K562 (cell line): Measurements from ENCODE around the gene AGA. TPM values are rescaled to one million over a fixed set of nuclear protein-coding genes. Genes with fewer than 3 reads are reported as not detected.
A peak's percentile ranks its signal among the peaks of the same experiment; 100 is the strongest.

ENCODE experiments used
- ATAC-seq: fragments of 200-7000 bp; cut with Tn5 transposase; 3 replicates; pipeline ENCODE4 v1.9.1; 2020; ENCODE audit warnings: moderate library complexity
- BruUV-seq: library from RNA; stranded (reverse); fragments of 400-500 nt; replicated peaks from 2 replicates; lab custom pipeline; 2021; lab: Mats Ljungman, UMichigan
- CTCF ChIA-PET: fragments of 300-600 bp; formaldehyde crosslinking; extraction: SDS; loops from one replicate; lab custom pipeline; 2021; ENCODE audit warnings: low intra/inter-chr PET ratio; lab: Yijun Ruan, JAX
- POLR2A ChIA-PET: fragments of 300-600, 350-650 bp; sonication (Branson Sonifier 250); formaldehyde crosslinking; extraction: SDS; loops from one replicate; lab custom pipeline; 2021; ENCODE audit warnings: antibody characterized with exemption, inconsistent platforms; lab: Yijun Ruan, JAX
- DNase-seq, 4 experiments: peaks; one replicate each; pipeline versions ENCODE4 v3.0.0 to v3.0.0-alpha.2; 2011 to 2018; ENCODE audit warnings: low spot score in 3 of 4, mixed read lengths in 3 of 4; ENCODE audit errors: extremely low read depth in 1 of 4
- FAIRE-seq: peaks from 2 replicates; lab custom pipeline; 2011; peaks lifted over from hg19 to GRCh38; lab: Jason Lieb, UNC
- H2AFZ ChIP-seq: 2 replicates; pipeline ENCODE4 v1.6.0; 2011; ENCODE audit warnings: low read depth, low read length, control low read depth, inconsistent platforms
- H3K27ac ChIP-seq: fragments of 200-600 bp; 3 replicates; pipeline ENCODE4 v1.8.0; 2011; ENCODE audit warnings: low read depth, mild to moderate bottlenecking, control low read depth, inconsistent platforms, low read length, moderate library complexity, mixed read lengths; ENCODE audit errors: extremely low read depth
- H3K27me3 ChIP-seq, 2 experiments: fragments of 300-600 bp in 1 of 2; 2 replicates in 1 of 2; 3 replicates in 1 of 2; pipeline versions ENCODE4 v1.6.0 to v1.8.0; 2011; ENCODE audit warnings: inconsistent platforms in 2 of 2, low read length in 2 of 2, mild to moderate bottlenecking in 1 of 2, mixed read lengths in 1 of 2, moderate library complexity in 1 of 2; ENCODE audit not compliant: control insufficient read depth in 2 of 2, insufficient read depth in 2 of 2
- H3K36me3 ChIP-seq: fragments of 300-600 bp; 3 replicates; pipeline ENCODE4 v1.8.0; 2011; ENCODE audit warnings: mild to moderate bottlenecking, low read length, inconsistent platforms; ENCODE audit not compliant: control insufficient read depth, insufficient read depth
- H3K4me1 ChIP-seq, 2 experiments: fragments of 200-600 bp in 1 of 2; replicated peaks in 1 of 2; 2 replicates in 1 of 2; 3 replicates in 1 of 2; pipeline versions ENCODE4 v1.5.1 to v1.8.0; 2011; ENCODE audit warnings: inconsistent platforms in 2 of 2, low read length in 2 of 2, mild to moderate bottlenecking in 1 of 2, mixed read lengths in 1 of 2, moderate library complexity in 1 of 2; ENCODE audit not compliant: control insufficient read depth in 2 of 2, insufficient read depth in 2 of 2
- H3K4me2 ChIP-seq: 2 replicates; pipeline ENCODE4 v1.6.1; 2011; ENCODE audit warnings: low read length, control low read depth, inconsistent platforms, mixed read lengths; ENCODE audit not compliant: insufficient read depth
- H3K4me3 ChIP-seq: fragments of 200-600 bp; sonication (generic), shearing (Covaris generic); 2 replicates; pipeline ENCODE4 v1.5.1; 2016; ENCODE audit warnings: control low read depth, inconsistent platforms
- H3K79me2 ChIP-seq: fragments of 200-600 bp; 3 replicates; pipeline ENCODE4 v1.8.0; 2011; ENCODE audit warnings: low read length, inconsistent platforms; ENCODE audit not compliant: control insufficient read depth, insufficient read depth
- H3K9ac ChIP-seq, 2 experiments: 2 replicates each; pipeline versions ENCODE4 v1.6.0 to v1.6.1; 2011; ENCODE audit warnings: low read depth in 2 of 2, low read length in 2 of 2, control low read depth in 1 of 2, inconsistent platforms in 1 of 2, mild to moderate bottlenecking in 1 of 2, mixed read lengths in 1 of 2; ENCODE audit not compliant: insufficient read depth in 1 of 2
- H3K9me1 ChIP-seq: one replicate; pipeline ENCODE4 v1.6.0; 2011; ENCODE audit warnings: inconsistent platforms, mild to moderate bottlenecking, low read length, moderate library complexity; ENCODE audit not compliant: control insufficient read depth, insufficient read depth
- H3K9me3 ChIP-seq: replicated peaks from 2 replicates; pipeline ENCODE4 v1.5.1; 2011; ENCODE audit warnings: low read depth, low read length, inconsistent platforms; ENCODE audit not compliant: control insufficient read depth, insufficient read depth
- H4K20me1 ChIP-seq: replicated peaks from 2 replicates; pipeline ENCODE4 v1.6.1; 2011; ENCODE audit warnings: low read length, inconsistent platforms, mixed read lengths; ENCODE audit not compliant: control insufficient read depth, insufficient read depth
- FOXA1 ChIP-seq: fragments of 450-650 bp; IDR thresholded peaks from 2 replicates; pipeline ENCODE4 v1.6.1; 2016; ENCODE audit warnings: mild to moderate bottlenecking, borderline replicate concordance
- FOXJ3 ChIP-seq: sonication (generic); formaldehyde crosslinking; IDR thresholded peaks from 2 replicates; pipeline ENCODE4 v1.4.0; 2020; ENCODE audit warnings: mild to moderate bottlenecking, missing genetic modification reagents
- JUNB ChIP-seq: fragments of 450-650 bp; formaldehyde crosslinking; conservative IDR thresholded peaks from 2 replicates; pipeline ENCODE4 v1.4.0; 2020; ENCODE audit warnings: mild to moderate bottlenecking
- MEIS2 ChIP-seq: fragments of 450-650 bp; IDR thresholded peaks from 2 replicates; pipeline ENCODE4 v1.6.1; 2014; ENCODE audit warnings: mild to moderate bottlenecking; ENCODE audit not compliant: partially characterized antibody
- NFIX ChIP-seq: fragments of 250-450 bp; sonication (Bioruptor Pico); IDR thresholded peaks from 2 replicates; pipeline ENCODE4 v1.4.0; 2020; ENCODE audit warnings: low read depth, mild to moderate bottlenecking, moderate library complexity
- NONO ChIP-seq, 2 experiments: fragments of 200-400 bp in 1 of 2; fragments of 450-650 bp in 1 of 2; formaldehyde crosslinking in 1 of 2; IDR thresholded peaks; 2 replicates each; pipeline ENCODE4 v1.6.1; 2017; ENCODE audit warnings: low read depth in 2 of 2, mild to moderate bottlenecking in 2 of 2, moderate library complexity in 2 of 2, low read length in 1 of 2
- PKNOX1 ChIP-seq: fragments of 450-650 bp; IDR thresholded peaks from 2 replicates; pipeline ENCODE4 v1.6.1; 2016
- RBM17 ChIP-seq: fragments of 200-400 bp; formaldehyde crosslinking; IDR thresholded peaks from 2 replicates; pipeline ENCODE4 v1.6.1; 2017; ENCODE audit warnings: low read depth, mild to moderate bottlenecking, low read length, borderline replicate concordance
- USF1 ChIP-seq: sonication (generic); formaldehyde crosslinking; IDR thresholded peaks from 2 replicates; pipeline ENCODE4 v1.9.0; 2022; ENCODE audit warnings: mild to moderate bottlenecking, missing genetic modification reagents
- ZBED1 ChIP-seq: IDR thresholded peaks from 2 replicates; pipeline ENCODE4 v1.6.1; 2014
- ZNF589 ChIP-seq: fragments of 200-800 bp; sonication (Bioruptor generic); IDR thresholded peaks from 2 replicates; pipeline ENCODE4 v1.6.1; 2016; ENCODE audit warnings: low read depth, missing genetic modification characterization, missing compliant biosample characterization
- ZNF592 ChIP-seq: fragments of 450-650 bp; IDR thresholded peaks from 2 replicates; pipeline ENCODE4 v1.6.1; 2017; ENCODE audit warnings: antibody characterized with exemption, mild to moderate bottlenecking
- ZNF639 ChIP-seq, 2 experiments: fragments of 200-800 bp in 1 of 2; sonication (Bioruptor generic) in 1 of 2; sonication (generic) in 1 of 2; formaldehyde crosslinking in 1 of 2; IDR thresholded peaks in 1 of 2; conservative IDR thresholded peaks in 1 of 2; 2 replicates each; pipeline versions ENCODE4 v1.5.0 to v1.6.1; 2016 to 2020; ENCODE audit warnings: missing compliant biosample characterization in 1 of 2, missing genetic modification characterization in 1 of 2, missing genetic modification reagents in 1 of 2
- WGBS: fragments of 100-300 bp; shearing (Covaris generic); methylation state at CpG from one replicate; pipeline ENCODE4 v1.1.6; 2016; ENCODE audit warnings: low coverage, mixed read lengths; ENCODE audit not compliant: insufficient coverage; ENCODE audit errors: missing lambda C conversion rate; 5-methylcytosine and 5-hydroxymethylcytosine counted together
- in situ Hi-C: fragments of 300-500 bp; cut with MboI; formaldehyde crosslinking; loops from 4 replicates; pipeline ENCODE4 v1.15.0; 2018; ENCODE audit warnings: inconsistent platforms, mixed read lengths
- intact Hi-C: fragments of 100-400 bp; cut with micrococcal nuclease; formaldehyde crosslinking; loops from 2 replicates; pipeline ENCODE4 v1.14.2; 2022
- polyA plus RNA-seq, 8 experiments: library from polyadenylated mRNA; depleted of rRNA in 4 of 8; stranded (reverse) in 5 of 8; unstranded in 3 of 8; fragments of >200 nt; fragmentation: Nextera tagmentation in 2 of 8; fragmentation: Illumina TruSeq in 1 of 8; extraction: Ambion mirVana in 2 of 8; extraction: Trizol in 1 of 8; gene quantifications; 2 replicates each; pipeline versions ENCODE4 v1.2.1 to v1.2.3, GENCODE V29; 2011 to 2014; ENCODE audit warnings: inconsistent platforms in 1 of 8, missing spikeins in 1 of 8
- total RNA-seq, 7 experiments: library from RNA; depleted of rRNA in 6 of 7; stranded (reverse); fragments of >200 nt in 6 of 7; fragmentation: Illumina TruSeq in 2 of 7; extraction: Trizol in 2 of 7; gene quantifications; 2 replicates each; pipeline versions ENCODE4 v1.2.1 to v1.2.3, GENCODE V29; 2011 to 2021; ENCODE audit warnings: low replicate concordance in 1 of 7

Gene AGA
- total and polyA plus RNA-seq, 9 of the 15 experiments (the other 6 are each of a cell fraction or from before 2014, with no cell fraction given) = 8.5 to 25.0 (median 12.6) TPM

- FAIRE-seq = no peak
- no TSS peak for BruUV-seq
- no peak overlapping the region for H3K4me2 ChIP-seq
- H3K9me1 ChIP-seq = no peaks in the 10 kb centered on the region
- H3K4me1 ChIP-seq = no peaks in the 10 kb centered on the region
- intact Hi-C loops = no loop called here
- H4K20me1 ChIP-seq = no peaks in the 10 kb centered on the region
- ChIA-PET CTCF (no interaction called here), POLR2A (no interaction called here)
- no peaks in the 10 kb centered on the region for H3K79me2 ChIP-seq
- no peaks in the 10 kb centered on the region; a peak in 1 of 5 replicates for H3K27me3 ChIP-seq
- H3K9ac ChIP-seq = no peak overlapping the region
- no peak for DNase-seq
- no peaks in the 10 kb centered on the region for H3K36me3 ChIP-seq
- WGBS = 3% methylated on average over 5 of the region's 5 CpGs
- in situ Hi-C loops = no loop called here
- H3K27ac ChIP-seq = no peak overlapping the region
- H2AFZ ChIP-seq = no peak overlapping the region
- H3K9me3 ChIP-seq = no peaks in the 10 kb centered on the region
- H3K4me3 ChIP-seq = no peak overlapping the region
- no peak for ATAC-seq
- TF ChIP-seq FOXA1 (no peak), NFIX (CRISPR knock-in tag) (no peak), ZBED1 (no peak), ZNF592 (no peak), JUNB (CRISPR knock-in tag) (no peak), RBM17 (no peak), MEIS2 (peak; percentile 68), NONO (IDR thresholded peaks at IDR 0.05; ENCODE audit: low read depth in 2 of 2, low read length in 1 of 2) (no peak), ZNF639 (CRISPR knock-in tag; conservative IDR thresholded peaks at IDR 0.05 in 1 of 2, IDR thresholded peaks at IDR 0.05 in 1 of 2) (no peak), USF1 (CRISPR knock-in tag) (no peak), FOXJ3 (CRISPR knock-in tag) (no peak), PKNOX1 (0 out of 2 replicates have a peak, but pooled peaks have one; percentile 20), ZNF589 (CRISPR knock-in tag) (no peak)
Measured at GRCh38 chr4:177461606-177462005, 19.4 kb upstream of the AGA start.
